ENCODE measurements around the gene ANKRD6.

DNA sequence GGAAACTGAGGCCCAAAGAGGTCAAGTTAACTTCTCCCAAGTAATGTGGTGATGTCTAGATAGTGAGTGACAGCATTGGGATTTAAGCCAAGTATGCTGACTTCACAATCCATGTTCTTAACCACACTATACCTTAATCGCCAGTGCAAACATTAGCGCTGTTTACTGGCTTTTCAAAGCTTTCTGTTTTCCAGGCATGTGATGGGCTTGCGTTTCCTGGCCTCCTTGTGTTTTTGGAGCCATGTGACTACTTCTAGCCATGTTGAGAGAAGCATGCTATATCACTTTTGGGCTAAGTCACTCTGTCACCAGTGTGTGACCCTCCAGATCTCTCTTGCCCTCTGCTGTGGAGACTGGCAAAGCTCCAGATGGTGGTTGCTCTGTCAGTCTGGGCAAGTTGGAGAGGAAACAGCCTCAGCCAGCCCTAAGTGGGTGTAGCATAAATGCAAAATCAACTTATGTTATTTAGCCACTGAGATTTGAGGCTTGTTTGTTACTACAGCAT lies 76.9 kb downstream of the ANKRD6 start:
- TF ChIP-seq, protein P1, sequence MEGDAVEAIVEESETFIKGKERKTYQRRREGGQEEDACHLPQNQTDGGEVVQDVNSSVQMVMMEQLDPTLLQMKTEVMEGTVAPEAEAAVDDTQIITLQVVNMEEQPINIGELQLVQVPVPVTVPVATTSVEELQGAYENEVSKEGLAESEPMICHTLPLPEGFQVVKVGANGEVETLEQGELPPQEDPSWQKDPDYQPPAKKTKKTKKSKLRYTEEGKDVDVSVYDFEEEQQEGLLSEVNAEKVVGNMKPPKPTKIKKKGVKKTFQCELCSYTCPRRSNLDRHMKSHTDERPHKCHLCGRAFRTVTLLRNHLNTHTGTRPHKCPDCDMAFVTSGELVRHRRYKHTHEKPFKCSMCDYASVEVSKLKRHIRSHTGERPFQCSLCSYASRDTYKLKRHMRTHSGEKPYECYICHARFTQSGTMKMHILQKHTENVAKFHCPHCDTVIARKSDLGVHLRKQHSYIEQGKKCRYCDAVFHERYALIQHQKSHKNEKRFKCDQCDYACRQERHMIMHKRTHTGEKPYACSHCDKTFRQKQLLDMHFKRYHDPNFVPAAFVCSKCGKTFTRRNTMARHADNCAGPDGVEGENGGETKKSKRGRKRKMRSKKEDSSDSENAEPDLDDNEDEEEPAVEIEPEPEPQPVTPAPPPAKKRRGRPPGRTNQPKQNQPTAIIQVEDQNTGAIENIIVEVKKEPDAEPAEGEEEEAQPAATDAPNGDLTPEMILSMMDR (IDR thresholded peaks at IDR 0.05; ENCODE audit: insufficient read depth, low read depth, low read length): no peak
- TF ChIP-seq EZH2 (IDR thresholded peaks at IDR 0.05; ENCODE audit: insufficient read depth, low read length): no peak

Data from astrocyte (in vitro differentiated cells and primary cell).